GM19193 (cell line): Measurements from ENCODE around the gene MARCHF9.

Experiments
- POLR2A ChIP-seq: IDR thresholded peaks from 4 replicates; pipeline ENCODE4 v1.6.1; 2011; ENCODE audit not compliant: insufficient read depth, insufficient read length; ENCODE audit errors: extremely low read depth

The MARCHF9 gene

GRCh38 chr12:57756406-57757341 lies 1.8 kb downstream of the MARCHF9 start:
- no peak for TF ChIP-seq POLR2A

GRCh38 chr12:57757771-57758170 lies 2.9 kb downstream of the MARCHF9 start:
- TF ChIP-seq POLR2A: no peak

- TF ChIP-seq POLR2A: no peak
Measured at GRCh38 chr12:57758552-57759359, 3.9 kb downstream of the MARCHF9 start.

GRCh38 chr12:57759360-57759980 lies 4.6 kb downstream of the MARCHF9 start:
- TF ChIP-seq POLR2A: no peak

DNA sequence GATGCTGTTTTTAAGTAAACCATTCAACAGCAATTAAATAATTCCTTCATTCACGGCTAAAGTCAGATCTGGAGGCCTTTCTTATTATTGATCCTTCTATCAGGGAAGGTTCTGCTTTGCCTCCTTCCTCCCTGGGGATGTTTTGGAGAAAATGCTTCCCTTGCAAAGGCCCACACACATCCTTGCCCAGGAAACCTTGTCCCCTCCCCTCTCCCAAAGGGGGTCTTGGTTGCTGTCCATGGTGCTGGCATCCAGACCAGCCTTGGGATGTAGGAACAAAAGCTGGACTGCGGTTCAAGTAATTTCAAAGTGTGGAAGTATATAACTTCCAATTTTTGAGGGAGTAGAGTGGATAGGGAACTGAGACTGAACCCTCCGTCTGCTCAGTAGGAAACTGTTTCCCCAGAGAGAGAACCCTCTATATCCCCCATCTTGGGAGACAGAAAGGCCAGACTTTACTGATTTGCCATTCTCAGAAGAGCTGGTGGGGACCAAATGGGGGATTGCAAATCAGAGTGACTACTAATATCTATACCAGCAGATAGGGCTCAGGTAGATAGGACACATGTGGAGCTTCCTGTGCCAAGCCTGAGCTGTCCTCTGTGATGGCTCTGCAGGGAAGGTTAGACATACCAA lies 5.6 kb downstream of the MARCHF9 start:
- TF ChIP-seq POLR2A: no peak

DNA sequence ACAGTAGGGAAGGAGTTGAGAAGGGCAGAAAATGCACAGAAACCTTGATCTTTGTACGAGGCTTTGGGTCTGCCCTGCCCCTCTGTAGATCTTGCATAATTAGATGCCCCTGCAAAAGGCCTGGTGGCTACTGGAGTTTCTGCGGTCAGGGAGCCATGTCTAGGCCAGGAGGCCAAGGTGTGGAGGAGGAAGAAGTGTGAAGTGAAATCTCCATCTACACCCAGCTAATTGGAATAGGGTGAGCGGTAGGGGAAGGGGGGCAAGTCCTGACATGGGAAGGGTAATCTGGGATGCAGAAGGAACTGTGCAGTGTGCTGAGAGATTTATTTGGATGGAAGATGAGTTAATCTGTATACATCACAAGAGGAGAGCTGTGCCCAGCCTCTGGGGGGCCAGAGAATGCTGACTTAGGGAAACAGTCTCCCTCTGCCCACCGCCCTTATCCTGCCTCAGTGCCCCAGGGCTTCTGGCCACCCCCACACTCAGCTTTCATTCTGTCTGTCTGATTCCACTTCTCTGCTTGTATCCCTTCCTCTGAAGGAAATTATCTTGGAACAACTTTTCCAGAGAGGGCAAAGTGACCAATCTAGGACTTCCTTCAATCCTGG lies 6.6 kb downstream of the MARCHF9 start:
- no peak for TF ChIP-seq POLR2A

GRCh38 chr12:57762463-57762862 lies 7.6 kb downstream of the MARCHF9 start:
- no peak for TF ChIP-seq POLR2A

DNA sequence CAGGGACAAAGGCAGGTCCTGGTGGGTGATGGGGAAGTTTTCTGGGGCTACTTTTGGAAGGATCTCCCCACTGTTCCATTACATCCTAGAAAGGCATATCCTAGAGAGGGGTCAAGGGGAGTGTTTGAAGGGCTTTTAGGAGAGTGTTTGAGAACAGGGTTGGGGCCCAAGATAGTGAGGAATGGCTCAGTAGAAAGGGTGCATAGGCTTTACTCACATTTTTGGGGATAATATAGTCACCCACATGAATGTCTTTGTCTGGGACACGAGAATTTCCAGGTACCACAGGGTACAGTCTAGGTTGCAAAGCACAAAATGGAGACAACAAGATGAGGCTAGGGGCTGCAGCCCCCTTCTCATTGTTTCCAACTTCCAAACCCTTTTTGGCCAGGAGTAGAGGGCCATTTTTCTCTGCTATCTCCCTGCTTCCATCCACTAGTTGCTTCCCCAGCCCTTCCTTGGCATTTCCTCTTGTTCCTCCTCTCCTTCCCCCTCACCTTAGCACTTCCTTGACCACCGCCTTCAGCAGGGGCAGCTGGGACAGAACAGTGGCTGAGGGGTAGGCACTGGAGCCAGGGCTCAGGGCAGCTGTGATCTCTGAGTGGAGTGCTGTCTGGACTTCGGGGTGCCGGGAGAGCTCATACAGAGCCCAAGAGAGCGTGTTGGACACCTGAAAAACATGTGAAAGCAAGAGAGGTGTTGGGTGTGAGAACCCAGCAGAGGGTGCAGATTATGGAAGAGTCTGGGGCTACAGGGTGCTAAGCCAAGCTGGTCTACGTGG lies 9.2 kb downstream of the MARCHF9 start:
- TF ChIP-seq POLR2A: no peak

DNA sequence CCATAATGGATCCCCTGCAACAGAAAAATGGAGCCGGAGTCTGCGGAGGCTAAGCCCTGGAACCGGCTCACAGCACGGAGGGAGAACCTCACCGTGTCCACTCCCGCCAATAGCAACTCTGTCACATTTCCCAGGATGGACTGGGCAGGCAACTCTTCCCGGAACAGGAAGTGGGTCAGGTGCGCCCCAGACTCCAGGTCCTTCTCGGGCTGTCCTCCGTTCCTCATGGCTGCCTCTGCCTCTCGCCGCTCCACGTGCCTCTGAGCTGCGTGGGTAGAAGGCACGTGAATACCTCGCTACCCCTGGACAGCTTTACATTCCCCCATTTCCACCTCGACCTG lies 9.7 kb downstream of the MARCHF9 start:
- TF ChIP-seq POLR2A: no peak

GRCh38 chr12:57765003-57765697 lies 10.2 kb downstream of the MARCHF9 start:
- peak; percentile 27 for TF ChIP-seq POLR2A

- TF ChIP-seq POLR2A: no peak
Measured at GRCh38 chr12:57765698-57766463, 11.0 kb downstream of the MARCHF9 start.

DNA sequence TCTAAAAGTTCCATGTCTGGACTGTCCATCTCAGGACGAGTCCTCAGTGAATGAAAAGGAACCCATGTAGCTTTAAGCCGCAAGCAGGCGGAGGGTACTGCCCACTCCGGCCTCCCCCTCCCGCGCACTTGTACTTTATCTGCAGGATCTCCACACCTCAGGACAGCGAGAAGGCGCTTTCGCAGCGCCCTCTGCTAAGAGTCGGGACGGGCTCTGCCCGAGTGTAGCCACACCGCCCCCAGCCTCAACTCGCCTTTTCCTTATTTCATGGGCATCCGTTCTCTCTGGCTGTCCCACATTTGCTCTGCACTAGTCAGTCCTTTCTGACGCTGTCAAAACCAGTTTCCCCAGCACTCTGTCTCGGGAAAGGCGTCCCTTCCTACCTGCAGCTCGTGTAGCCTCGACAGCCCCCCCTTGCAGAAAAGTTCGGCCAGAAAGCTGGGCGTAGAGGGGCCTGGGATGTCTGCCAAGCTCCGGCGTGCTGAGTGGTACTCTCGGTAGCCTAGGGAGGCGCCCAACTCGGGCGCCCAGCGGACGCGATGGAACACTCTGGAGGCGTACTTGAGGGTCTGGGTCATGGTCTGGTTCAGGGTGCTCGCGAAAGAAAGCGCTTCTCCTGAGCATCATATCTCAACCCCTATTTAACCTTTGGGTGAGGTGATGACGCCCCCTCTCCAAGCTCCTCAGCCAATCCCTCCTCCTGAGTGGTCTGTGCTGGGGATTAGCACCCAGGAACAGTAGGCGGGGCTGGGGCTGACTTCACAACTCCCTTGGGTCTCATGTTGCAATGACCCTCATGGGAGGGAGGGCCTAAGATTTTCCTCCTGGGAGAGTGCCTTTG lies 11.8 kb downstream of the MARCHF9 start, which contains the start of gene CYP27B1:
TSS of gene CYP27B1 (minus strand) at position 615 of the 841 bp plus-strand sequence. CDS start at position 578, 37 bp downstream.
- TF ChIP-seq POLR2A: no peak
